ENCODE results near the gene PPP1R3F.

- no peak for TF ChIP-seq GATA3 (IDR thresholded peaks at IDR 0.05; ENCODE audit: low read depth, low read length)
- TF ChIP-seq GATA2 (IDR thresholded peaks at IDR 0.05; ENCODE audit: low read depth, low read length) = no peak
Measured at GRCh38 chrX:49263631-49264030, 6.0 kb upstream of the PPP1R3F start.

All from SH-SY5Y (cell line).